Measurements from ENCODE around the gene LRRC8E. TPM values are rescaled to one million over a fixed set of nuclear protein-coding genes. Genes with fewer than 3 reads are reported as not detected.

LRRC8E gene
- total RNA-seq, 4 donors from 2014 or later = 0.15 to 2.1 TPM; not detected in 2

GRCh38 chr19:7932930-7933300 is 44.6 kb downstream of the LRRC8E start:
- no peaks in the 10 kb centered on the region for H3K27me3 ChIP-seq

GRCh38 chr19:7933411-7933810 is 45.1 kb downstream of the LRRC8E start:
- peak overlapping the region in 1 of 2 donors; percentile 26 for H3K27ac ChIP-seq
- no peak for TF ChIP-seq POLR2A (IDR thresholded peaks at IDR 0.05)
- TF ChIP-seq, protein P1, sequence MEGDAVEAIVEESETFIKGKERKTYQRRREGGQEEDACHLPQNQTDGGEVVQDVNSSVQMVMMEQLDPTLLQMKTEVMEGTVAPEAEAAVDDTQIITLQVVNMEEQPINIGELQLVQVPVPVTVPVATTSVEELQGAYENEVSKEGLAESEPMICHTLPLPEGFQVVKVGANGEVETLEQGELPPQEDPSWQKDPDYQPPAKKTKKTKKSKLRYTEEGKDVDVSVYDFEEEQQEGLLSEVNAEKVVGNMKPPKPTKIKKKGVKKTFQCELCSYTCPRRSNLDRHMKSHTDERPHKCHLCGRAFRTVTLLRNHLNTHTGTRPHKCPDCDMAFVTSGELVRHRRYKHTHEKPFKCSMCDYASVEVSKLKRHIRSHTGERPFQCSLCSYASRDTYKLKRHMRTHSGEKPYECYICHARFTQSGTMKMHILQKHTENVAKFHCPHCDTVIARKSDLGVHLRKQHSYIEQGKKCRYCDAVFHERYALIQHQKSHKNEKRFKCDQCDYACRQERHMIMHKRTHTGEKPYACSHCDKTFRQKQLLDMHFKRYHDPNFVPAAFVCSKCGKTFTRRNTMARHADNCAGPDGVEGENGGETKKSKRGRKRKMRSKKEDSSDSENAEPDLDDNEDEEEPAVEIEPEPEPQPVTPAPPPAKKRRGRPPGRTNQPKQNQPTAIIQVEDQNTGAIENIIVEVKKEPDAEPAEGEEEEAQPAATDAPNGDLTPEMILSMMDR (IDR thresholded peaks at IDR 0.05) = no peak
- H3K4me1 ChIP-seq = peaks cover 0 to 28% of the 10 kb centered on the region in 2 donors
- no peaks in the 10 kb centered on the region for H3K27me3 ChIP-seq
- no peaks in the 10 kb centered on the region for H3K9me3 ChIP-seq
- H3K4me3 ChIP-seq = no peak overlapping the region
- intact Hi-C loops (cut with DNase I; ENCODE audit: low total_unique reads) = no loop called here
- no peaks in the 10 kb centered on the region for H3K36me3 ChIP-seq
- DNase-seq = no peak

More at GRCh38 chr19:7932930-7933300, 44.6 kb downstream of the LRRC8E start:
- H3K9me3 ChIP-seq = no peaks in the 10 kb centered on the region
- peak overlapping the region in 1 of 2 donors; percentile 26 for H3K27ac ChIP-seq
- H3K4me1 ChIP-seq = peaks cover 2 to 33% of the 10 kb centered on the region in 2 donors
- intact Hi-C loops (cut with DNase I; ENCODE audit: low total_unique reads) = no loop called here
- H3K36me3 ChIP-seq = no peaks in the 10 kb centered on the region
- no peak overlapping the region for H3K4me3 ChIP-seq
- no peak for DNase-seq
- TF ChIP-seq POLR2A (IDR thresholded peaks at IDR 0.05) = no peak
- TF ChIP-seq, protein P1 (IDR thresholded peaks at IDR 0.05) = no peak

GRCh38 chr19:7933828-7934725 is 45.8 kb downstream of the LRRC8E start:
- DNase-seq = peak in 1 of 2 donors; percentile 24
- H3K4me3 ChIP-seq = no peak overlapping the region
- intact Hi-C loops (cut with DNase I; ENCODE audit: low total_unique reads) = no loop called here
- no peaks in the 10 kb centered on the region for H3K27me3 ChIP-seq
- peak overlapping the region in 1 of 2 donors; percentile 26 for H3K27ac ChIP-seq
- H3K4me1 ChIP-seq = peaks cover 0 to 26% of the 10 kb centered on the region in 2 donors
- no peak for TF ChIP-seq POLR2A (IDR thresholded peaks at IDR 0.05)
- TF ChIP-seq, protein P1 (IDR thresholded peaks at IDR 0.05) = no peak
- H3K36me3 ChIP-seq = no peaks in the 10 kb centered on the region
- no peaks in the 10 kb centered on the region for H3K9me3 ChIP-seq

DNA sequence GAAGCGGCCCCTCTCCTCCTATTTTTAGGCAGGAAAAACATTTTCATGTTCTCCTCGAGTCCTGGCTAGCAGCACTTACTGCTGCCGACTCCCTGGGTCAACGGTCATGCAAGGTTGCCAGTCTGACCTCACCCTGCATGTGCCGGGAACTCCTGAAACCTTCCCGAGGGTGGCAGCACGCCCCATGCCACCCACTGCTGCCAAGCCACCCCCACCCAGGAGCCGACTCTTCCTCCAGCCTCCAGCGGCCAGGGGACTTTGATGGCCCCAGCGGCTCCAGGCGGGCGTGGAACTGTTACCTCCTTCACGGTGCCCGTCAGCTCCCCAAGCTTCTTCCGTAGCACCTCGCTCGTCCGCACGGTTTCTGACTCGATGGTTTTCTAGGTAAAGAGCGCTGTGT is 46.5 kb downstream of the LRRC8E start:
- Histone ChIP-seq H3K27ac (peak overlapping the region in 1 of 2 donors; percentile 26), H3K27me3 (no peaks in the 10 kb centered on the region), H3K4me1 (peaks cover 0 to 19% of the 10 kb centered on the region in 2 donors), H3K4me3 (no peak overlapping the region), H3K9me3 (no peaks in the 10 kb centered on the region), H3K36me3 (no peaks in the 10 kb centered on the region)
- DNase-seq = no peak
- no peak for TF ChIP-seq POLR2A (IDR thresholded peaks at IDR 0.05)
- TF ChIP-seq, protein P1 (IDR thresholded peaks at IDR 0.05) = no peak
- intact Hi-C loops (cut with DNase I; ENCODE audit: low total_unique reads) = no loop called here

GRCh38 chr19:7940841-7941240 is 52.5 kb downstream of the LRRC8E start:
- Histone ChIP-seq H3K27me3 (no peaks in the 10 kb centered on the region), H3K36me3 (no peaks in the 10 kb centered on the region), H3K27ac (no peak overlapping the region), H3K9me3 (no peaks in the 10 kb centered on the region), H3K4me1 (peaks cover 9 to 10% of the 10 kb centered on the region in 2 donors), H3K4me3 (no peak overlapping the region)
- TF ChIP-seq POLR2A (IDR thresholded peaks at IDR 0.05) = no peak
- intact Hi-C loops (cut with DNase I; ENCODE audit: low total_unique reads) = loop anchor here (5.0 kb wide), 1 partner anchor 61 kb away; no protein-coding TSS in a partner anchor
- no peak for DNase-seq

Data from uterus (tissue), 4 donors.